Hepatocyte (in vitro differentiated cells): ENCODE data around the gene PCSK6.

Experiments
- CTCF ChIP-seq: fragments of 200-600 bp; sonication (generic); IDR thresholded peaks from 2 replicates; pipeline ENCODE4 v1.5.1; 2016; ENCODE audit warnings: antibody characterized with exemption, mild to moderate bottlenecking; ENCODE audit not compliant: poor library complexity
- EZH2 ChIP-seq: fragments of 200-600 bp; sonication (generic); IDR thresholded peaks from 2 replicates; pipeline ENCODE4 v1.6.1; 2016; ENCODE audit warnings: antibody characterized with exemption, mild to moderate bottlenecking, borderline replicate concordance
- EZH2phosphoT487 ChIP-seq: fragments of 200-600 bp; sonication (generic); IDR thresholded peaks from one replicate; pipeline ENCODE4 v1.6.1; 2018; ENCODE audit warnings: antibody characterized with exemption, mild to moderate bottlenecking, low read depth, moderate library complexity; ENCODE audit not compliant: unreplicated experiment, severe bottlenecking

GRCh38 chr15:101464999-101465669, 24.4 kb downstream of the PCSK6 start:
- TF ChIP-seq EZH2phosphoT487 = no peak
- TF ChIP-seq CTCF = no peak
- TF ChIP-seq EZH2 = no peak
